Tibial nerve (tissue), 3 donors: Measurements from ENCODE around the gene NEDD4L.

ENCODE experiments used
- POLR2A ChIP-seq, 2 donors: fragments of 450-650 bp; IDR thresholded peaks; one replicate each; pipeline ENCODE4 v1.6.1; 2017; ENCODE audit warnings: antibody characterized with exemption in 2 of 2, mild to moderate bottlenecking in 2 of 2, moderate library complexity in 2 of 2
- TF ChIP-seq, protein P1 (sequence below), 5 experiments: fragments of 200-600 bp in 3 of 5; fragments of 450-650 bp in 2 of 5; sonication (generic) in 3 of 5; IDR thresholded peaks; one replicate each; pipeline ENCODE4 v1.5.1; 2016 to 2019; ENCODE audit warnings: antibody characterized with exemption in 5 of 5, mild to moderate bottlenecking in 3 of 5, moderate library complexity in 2 of 5

DNA sequence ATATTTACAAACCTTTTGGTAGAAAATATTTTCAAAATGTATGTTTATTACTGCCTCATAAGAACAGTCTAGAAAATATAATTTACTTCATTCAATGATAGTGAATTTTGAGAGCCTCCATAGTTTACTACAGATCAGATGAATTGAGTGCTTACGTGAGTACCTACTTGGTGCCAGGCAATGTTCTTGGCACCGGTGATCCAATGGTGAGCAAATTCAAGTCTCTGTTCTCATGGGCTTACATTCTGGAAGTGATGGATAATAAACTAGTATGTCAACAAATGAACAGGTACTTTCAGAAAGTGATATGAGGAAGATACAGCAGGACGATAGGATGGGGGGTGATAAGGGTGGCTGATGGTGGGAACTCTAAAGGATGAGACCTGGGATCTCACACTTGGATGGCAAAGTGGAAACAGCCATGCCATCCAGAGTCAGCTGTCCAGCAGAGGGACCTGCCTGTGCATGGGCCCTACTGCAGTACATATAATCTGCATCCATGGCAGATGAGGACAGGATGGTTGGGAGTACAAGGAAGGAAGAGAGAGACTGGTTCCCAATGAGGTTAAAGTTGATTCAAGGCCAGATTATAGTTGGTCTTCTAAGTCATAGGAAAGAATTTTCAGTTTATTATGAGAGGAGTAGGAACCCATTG lies 277.0 kb downstream of the NEDD4L start:
- TF ChIP-seq POLR2A (IDR thresholded peaks at IDR 0.05), result no peak
- TF ChIP-seq, protein P1, sequence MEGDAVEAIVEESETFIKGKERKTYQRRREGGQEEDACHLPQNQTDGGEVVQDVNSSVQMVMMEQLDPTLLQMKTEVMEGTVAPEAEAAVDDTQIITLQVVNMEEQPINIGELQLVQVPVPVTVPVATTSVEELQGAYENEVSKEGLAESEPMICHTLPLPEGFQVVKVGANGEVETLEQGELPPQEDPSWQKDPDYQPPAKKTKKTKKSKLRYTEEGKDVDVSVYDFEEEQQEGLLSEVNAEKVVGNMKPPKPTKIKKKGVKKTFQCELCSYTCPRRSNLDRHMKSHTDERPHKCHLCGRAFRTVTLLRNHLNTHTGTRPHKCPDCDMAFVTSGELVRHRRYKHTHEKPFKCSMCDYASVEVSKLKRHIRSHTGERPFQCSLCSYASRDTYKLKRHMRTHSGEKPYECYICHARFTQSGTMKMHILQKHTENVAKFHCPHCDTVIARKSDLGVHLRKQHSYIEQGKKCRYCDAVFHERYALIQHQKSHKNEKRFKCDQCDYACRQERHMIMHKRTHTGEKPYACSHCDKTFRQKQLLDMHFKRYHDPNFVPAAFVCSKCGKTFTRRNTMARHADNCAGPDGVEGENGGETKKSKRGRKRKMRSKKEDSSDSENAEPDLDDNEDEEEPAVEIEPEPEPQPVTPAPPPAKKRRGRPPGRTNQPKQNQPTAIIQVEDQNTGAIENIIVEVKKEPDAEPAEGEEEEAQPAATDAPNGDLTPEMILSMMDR (IDR thresholded peaks at IDR 0.05), result no peak
